HG03378 (cell line): Measurements from ENCODE around the gene FAM170B.

Source experiments
- ATAC-seq: cut with Tn5 transposase; IDR thresholded peaks from one replicate; pipeline ENCODE4 v1.9.1; 2021; ENCODE audit warnings: mild to moderate bottlenecking, moderate library complexity; ENCODE audit not compliant: unreplicated experiment

The FAM170B gene

GRCh38 chr10:49133706-49134248 lies at the start of gene FAM170B:
TSS of gene FAM170B (minus strand) at chr10:49134021. CDS start at chr10:49133918, 103 bp downstream.
- no peak for ATAC-seq

GRCh38 chr10:49182776-49183175 lies 49.0 kb upstream of the FAM170B start:
- no peak for ATAC-seq

DNA sequence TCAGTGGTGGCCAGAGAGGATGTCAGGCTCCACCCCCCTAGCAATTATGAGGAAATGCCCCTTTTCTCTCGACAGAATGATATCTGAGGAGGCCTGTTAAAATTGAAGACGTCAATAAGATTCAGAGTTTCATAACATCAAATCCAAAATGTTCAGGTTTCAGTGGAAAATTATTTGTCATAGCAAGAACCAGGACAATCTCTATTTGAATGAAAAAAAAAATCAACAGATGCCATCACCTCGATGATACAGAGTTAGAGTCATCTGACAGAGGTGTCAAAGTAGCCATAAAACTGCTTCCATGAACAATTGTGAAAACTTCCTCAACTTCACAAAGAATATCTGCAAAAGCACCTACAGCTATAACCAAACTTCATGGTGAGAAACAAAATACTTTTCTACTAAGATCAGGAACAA lies 46.6 kb upstream of the FAM170B start:
- no peak for ATAC-seq

- ATAC-seq: no peak
These were observed 46.0 kb upstream of the FAM170B start for GRCh38 chr10:49179699-49180443.

GRCh38 chr10:49178489-49179471 lies 45.0 kb upstream of the FAM170B start:
- no peak for ATAC-seq

GRCh38 chr10:49177391-49178355 lies 43.9 kb upstream of the FAM170B start:
- peak; percentile 83 for ATAC-seq

DNA sequence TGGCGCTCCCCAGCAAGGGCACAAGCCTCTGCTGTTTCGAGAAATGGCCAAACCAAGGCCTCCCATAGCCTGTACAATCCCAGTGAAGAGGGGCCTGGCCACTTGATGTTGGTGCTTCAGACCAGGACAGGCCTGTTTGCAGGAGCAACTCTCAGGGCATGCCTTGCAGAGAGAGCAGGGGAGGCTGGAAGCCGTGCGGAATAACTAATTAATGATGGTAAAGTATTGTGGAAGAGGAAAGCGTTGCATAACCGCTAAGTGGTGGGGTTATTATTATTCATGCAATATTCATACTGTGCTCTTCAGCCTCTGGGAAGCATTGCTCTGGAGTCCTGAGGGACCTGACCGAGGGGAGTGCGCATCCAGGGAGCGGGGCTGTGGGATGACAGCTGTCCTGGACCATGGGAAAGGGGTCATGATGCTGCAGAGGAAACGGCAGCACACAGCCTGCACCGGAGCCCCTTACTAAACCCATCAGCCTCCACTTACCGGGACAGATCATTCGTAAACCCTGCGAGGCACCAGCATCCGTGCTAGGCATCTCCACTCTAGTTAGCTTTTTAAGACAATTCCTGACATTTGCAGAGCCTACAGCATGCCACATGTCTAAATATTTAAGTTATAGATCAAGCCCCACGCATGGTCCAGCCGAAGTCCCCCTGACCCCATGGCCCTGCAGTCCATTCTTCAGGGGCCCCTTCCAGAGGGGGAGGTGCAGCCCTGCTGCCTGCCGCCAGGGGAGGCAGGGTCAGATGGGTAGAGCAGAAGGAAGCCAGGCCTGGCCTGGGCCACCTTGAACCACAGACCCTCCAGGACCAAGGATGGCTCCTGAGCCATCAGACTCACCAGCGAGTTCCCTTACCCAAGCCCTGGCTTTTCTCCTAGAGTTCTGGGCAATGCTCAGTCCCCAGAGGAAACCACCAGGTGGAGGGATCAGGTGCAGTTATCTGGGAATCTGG lies 42.8 kb upstream of the FAM170B start:
- no peak for ATAC-seq

DNA sequence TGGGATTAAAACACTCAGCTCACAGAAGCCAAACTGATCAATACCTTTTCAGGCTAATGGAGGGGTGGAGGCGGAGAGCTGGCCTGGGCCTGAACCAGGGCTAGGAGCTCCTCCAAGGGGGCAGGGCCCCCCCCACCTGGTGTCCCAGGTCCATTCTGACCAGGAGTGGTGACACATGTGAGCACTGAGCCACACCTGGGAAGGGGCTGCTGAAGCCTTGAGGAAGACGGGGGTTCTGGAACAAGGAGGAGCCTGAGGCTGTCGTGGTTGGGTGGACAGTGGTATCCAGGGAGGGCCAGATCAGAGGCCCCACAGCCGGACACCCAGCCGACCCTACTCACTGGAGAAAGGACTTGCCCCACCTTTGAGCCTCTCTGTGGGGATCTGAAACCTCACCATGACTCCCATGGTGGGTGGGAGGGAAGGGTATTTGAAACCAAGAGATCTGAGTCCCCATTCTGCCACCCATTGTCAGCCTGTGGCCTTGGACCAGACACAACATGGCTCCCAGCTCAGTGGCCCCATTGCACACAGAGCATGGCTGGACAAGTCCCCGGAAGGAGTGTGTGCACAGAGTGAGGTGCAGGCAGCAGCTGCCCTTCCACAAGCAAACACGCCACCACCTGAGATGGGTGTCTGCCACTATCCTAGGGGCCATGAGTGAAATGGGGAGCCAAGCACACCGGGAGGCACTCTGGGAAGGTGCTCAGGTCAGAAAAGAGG lies 41.9 kb upstream of the FAM170B start:
- ATAC-seq: no peak

DNA sequence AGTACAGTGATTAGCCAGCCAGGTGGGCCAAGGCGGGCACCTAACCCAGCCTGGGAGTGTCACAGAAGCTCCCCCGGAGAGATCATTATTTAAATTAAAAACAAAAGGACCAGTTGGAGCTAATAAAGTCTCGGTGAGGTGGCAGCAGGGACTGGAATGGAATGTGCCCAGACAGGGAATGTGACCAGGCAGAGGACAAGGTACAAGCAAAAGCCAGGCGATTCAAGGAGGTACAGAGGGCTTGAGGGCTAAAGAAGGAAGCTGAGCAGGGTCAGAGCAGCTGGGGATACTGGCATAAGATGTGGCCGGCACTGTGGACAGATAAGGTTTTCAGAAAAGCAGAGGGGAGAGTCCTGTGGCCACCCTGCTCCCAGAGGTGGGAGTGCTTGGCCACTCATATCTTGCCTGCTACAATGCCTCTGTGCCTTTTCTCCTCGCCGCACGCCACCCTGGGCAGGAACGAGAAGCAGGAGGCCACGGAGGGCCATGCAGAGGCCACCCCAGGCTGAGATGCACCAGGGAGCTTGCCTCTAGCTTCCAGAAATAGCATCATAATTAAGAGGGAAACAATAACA lies 41.2 kb upstream of the FAM170B start:
- ATAC-seq: no peak

GRCh38 chr10:49174261-49174925 lies 40.6 kb upstream of the FAM170B start:
- ATAC-seq: no peak

DNA sequence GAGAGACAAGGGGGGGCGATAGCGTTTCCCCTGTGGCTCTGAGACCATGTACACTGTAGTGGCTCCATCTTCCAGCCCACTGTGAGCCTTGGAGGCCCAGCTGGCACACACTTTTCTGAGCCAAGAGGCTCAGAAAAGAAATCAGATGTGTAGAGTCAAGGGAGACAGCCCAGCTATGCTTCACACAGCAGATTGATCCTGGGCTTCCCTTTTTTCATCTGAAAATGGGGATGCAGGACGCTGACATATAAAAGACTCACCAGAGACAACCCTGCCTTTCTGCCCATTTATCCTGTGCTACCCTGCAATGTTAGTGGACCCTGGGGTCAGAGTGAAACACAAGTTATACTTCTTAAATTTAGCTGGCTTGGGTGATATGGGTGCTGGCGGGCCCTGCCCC lies 40.0 kb upstream of the FAM170B start:
- no peak for ATAC-seq

DNA sequence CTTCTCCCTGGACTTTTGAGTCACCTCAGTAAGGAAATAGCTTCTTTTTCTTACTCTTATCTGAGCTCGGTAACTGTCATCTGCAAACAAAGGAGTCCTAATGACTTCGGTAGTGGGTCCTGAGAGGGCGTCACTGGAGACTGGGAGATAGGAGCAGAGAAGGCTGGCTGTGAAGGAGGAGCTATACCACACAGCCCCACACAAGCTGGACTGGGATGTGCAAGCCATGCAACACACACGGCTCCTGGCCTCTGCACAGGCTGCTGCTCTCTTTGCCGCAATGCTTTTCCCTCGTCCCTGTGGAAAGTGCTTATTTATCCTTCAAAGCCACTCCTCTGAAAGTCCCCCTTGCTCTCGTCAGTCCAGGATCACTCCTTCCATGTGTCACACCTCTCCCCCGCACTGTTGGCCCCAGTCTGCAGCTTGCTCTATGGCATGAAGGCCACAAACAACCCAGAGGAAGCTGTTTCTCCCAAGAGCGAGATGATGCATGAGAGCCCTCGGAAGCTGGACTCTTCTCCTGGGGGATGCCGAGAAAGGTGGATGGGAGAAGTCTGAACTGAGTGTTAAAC lies 39.5 kb upstream of the FAM170B start:
- ATAC-seq: no peak

DNA sequence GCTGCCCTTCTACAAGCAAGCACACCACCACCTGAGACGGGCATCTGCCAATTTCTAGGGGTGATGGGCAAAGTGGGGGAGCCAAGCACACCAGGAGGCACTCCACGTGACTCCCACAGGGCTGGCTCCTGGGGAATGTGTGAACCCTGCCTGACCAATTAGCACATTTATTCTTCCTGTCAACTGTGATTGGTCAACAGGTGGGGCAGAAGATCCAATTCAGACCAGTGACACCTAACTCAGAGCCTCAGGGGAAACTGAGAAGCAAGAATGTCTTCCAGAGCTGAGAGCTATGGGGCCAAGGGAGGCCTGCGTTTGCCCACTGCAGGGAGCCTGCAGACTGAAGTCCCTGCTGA lies 38.9 kb upstream of the FAM170B start:
- no peak for ATAC-seq

DNA sequence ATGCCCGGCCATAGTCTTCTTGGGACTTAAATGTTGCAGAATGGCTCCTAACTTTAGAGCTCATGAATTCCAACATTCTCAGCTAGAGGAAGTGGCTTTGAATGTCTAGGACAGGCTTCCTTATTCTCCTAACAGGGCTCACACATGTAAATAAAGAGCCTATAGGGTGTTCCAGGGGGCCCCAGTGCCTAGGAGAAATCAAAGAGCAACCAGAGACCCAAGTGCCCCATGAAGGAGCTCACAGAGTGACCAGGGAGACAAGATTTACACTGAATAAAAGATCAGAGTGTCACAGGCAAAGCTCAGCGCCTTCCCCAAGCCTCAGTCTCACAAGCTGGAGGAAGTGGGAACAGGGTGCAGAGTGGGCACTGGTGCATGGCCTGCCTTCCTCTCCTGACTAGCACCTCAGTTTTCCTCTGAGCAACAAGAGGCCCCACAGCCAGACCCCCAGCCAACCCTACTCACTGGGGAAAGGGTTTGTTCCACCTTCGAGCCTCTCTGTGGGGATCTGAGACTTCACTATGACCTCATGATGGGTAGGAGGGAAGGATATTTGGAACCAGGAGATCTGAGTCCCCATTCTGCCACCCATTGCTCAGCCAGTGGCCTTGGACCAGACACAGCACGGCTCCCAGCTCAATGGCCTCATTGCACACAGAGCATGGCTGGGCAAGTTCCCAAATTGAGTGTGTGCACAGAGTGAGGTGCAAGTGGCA lies 38.4 kb upstream of the FAM170B start:
- ATAC-seq: no peak

DNA sequence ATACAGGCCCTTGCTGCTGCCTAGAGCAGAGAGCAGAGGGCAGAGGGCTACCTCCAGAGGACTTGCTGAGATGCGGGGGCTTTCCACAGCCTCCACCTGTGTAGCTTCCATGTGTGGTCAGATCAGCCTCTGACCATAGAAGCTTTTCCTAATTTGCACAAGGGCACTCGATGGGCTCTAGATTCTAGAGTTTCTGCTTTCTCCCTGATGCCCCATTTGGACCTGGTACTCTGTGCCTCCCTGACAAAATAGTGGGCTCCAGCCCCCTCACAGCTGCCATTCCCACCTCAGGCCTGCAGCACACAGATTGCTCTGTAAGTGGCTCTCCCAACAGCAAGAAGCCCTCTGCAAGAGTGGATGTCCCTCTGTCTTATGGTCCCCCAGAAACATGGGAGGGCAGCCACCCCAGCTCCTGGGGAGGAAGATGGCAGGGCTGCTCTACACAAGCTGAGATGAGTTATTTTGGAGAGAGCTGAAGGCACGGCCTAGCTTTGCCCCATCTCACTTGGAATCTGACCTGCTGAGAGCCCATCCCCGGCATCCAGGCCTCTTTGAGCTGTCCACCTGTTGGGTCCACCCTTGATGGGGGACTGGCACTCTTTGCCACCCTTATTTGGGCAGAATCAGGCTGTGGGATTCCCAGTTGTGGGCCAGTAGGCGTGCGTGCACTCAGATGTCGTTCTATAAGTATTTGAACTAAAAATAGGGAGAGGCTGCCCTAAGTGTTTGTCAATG lies 37.7 kb upstream of the FAM170B start:
- ATAC-seq: no peak

DNA sequence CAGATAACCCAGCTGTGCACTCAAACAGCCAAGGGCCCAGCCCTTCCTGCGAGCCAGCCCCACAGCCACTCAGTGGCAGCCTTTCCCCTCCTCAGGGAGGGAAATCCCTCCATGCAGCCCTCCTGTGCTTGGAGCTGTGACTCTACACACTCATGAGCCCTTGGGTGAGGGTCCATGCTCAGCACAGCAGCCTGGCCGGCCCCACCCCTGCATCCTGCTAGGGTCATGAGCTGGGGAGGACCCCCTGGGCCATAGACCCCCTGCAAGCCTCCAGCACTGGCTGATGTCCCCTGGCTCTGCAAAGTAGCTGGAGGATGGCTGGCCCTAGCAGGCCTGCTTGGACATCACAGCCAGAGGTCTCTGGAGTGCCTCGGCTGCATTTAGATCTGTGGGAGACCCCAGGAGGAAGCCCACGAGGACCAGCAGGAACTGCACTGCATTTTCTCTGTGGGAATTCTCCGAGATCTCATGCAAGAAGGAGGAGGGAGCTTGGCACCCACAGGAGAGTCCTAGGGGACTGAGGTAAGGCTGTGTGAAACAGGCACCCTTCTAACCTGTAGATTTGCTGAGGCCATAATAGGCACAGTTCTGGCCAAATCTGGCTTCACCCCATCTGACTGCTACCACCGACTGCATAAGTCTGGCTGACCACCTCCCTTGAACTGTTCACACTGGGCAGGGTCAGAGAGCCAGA lies 37.0 kb upstream of the FAM170B start:
- no peak for ATAC-seq
